ENCODE measurements around the gene PCGF2. TPM values are rescaled to one million over a fixed set of nuclear protein-coding genes. Genes with fewer than 3 reads are reported as not detected.

The PCGF2 gene
- total and polyA plus RNA-seq, 5 experiments from 2014 or later, result 0.08 TPM; not detected in 4

GRCh38 chr17:38712593-38712992 is 35.5 kb downstream of the PCGF2 start:
- Mint-ChIP-seq H3K36me3 (peaks cover 0 to 85% (median 12%) of the 10 kb centered on the region in 3 donors), H3K4me3 (no peak overlapping the region), H3K9me3 (no peaks in the 10 kb centered on the region), H3K4me1 (peaks cover 29 to 52% (median 43%) of the 10 kb centered on the region in 4 donors), H3K27ac (peak overlapping the region in 3 of 10 donors; percentile 52 to 76 (median 70)), H3K27me3 (no peaks in the 10 kb centered on the region)
- DNase-seq (no peak), ATAC-seq (no peak)
- POLR2A ChIA-PET, result interaction anchor here (22.8 kb wide), 1 partner anchor 11 kb away, joined by 395 read pairs; no protein-coding TSS in a partner anchor

GRCh38 chr17:38711792-38712571 is 36.2 kb downstream of the PCGF2 start:
- Mint-ChIP-seq H3K9me3 (no peaks in the 10 kb centered on the region), H3K4me3 (no peak overlapping the region), H3K27me3 (no peaks in the 10 kb centered on the region), H3K27ac (peak overlapping the region in 7 of 10 donors; percentile 12 to 76 (median 52)), H3K36me3 (peaks cover 0 to 83% (median 12%) of the 10 kb centered on the region in 3 donors), H3K4me1 (peaks cover 34 to 56% (median 47%) of the 10 kb centered on the region in 4 donors)
- DNase-seq (no peak), ATAC-seq (no peak)
- POLR2A ChIA-PET, result interaction anchor here (22.8 kb wide), 1 partner anchor 12 kb away, joined by 395 read pairs; no protein-coding TSS in a partner anchor

GRCh38 chr17:38710985-38711384 is 37.2 kb downstream of the PCGF2 start:
- POLR2A ChIA-PET, result interaction anchor here (1.1 to 22.8 kb wide), 2 partner anchors 9 to 13 kb away, joined by 5 to 395 read pairs; no protein-coding TSS in a partner anchor
- H3K36me3 Mint-ChIP-seq, result peaks cover 0 to 76% (median 12%) of the 10 kb centered on the region in 3 donors
- ATAC-seq (no peak), DNase-seq (no peak)
- no peak overlapping the region for H3K4me3 Mint-ChIP-seq
- peak overlapping the region; percentile 0 to 73 (median 58) for H3K27ac Mint-ChIP-seq
- H3K9me3 Mint-ChIP-seq, result no peaks in the 10 kb centered on the region
- no peaks in the 10 kb centered on the region for H3K27me3 Mint-ChIP-seq
- H3K4me1 Mint-ChIP-seq, result peaks cover 41 to 59% (median 50%) of the 10 kb centered on the region in 4 donors

- ATAC-seq (no peak), DNase-seq (no peak)
- H3K27ac Mint-ChIP-seq, result peak overlapping the region in 9 of 10 donors; percentile 35 to 86 (median 71)
- H3K36me3 Mint-ChIP-seq, result peaks cover 0 to 72% (median 12%) of the 10 kb centered on the region in 3 donors
- peaks cover 40 to 59% (median 51%) of the 10 kb centered on the region in 4 donors for H3K4me1 Mint-ChIP-seq
- H3K27me3 Mint-ChIP-seq, result no peaks in the 10 kb centered on the region
- POLR2A ChIA-PET, result interaction anchor here (1.1 to 22.8 kb wide), 2 partner anchors 8 to 13 kb away, joined by 5 to 395 read pairs; no protein-coding TSS in a partner anchor
- H3K9me3 Mint-ChIP-seq, result no peaks in the 10 kb centered on the region
- H3K4me3 Mint-ChIP-seq, result peak overlapping the region in 1 of 10 donors; percentile 56
These were observed 37.6 kb downstream of the PCGF2 start for GRCh38 chr17:38710604-38710962.

- peaks cover 40 to 58% (median 49%) of the 10 kb centered on the region in 4 donors for H3K4me1 Mint-ChIP-seq
- H3K4me3 Mint-ChIP-seq, result peak overlapping the region in 2 of 10 donors; percentile 8 to 56
- no peaks in the 10 kb centered on the region for H3K27me3 Mint-ChIP-seq
- ATAC-seq (no peak), DNase-seq (no peak)
- peak overlapping the region; percentile 50 to 86 (median 72) for H3K27ac Mint-ChIP-seq
- peaks cover 0 to 67% (median 12%) of the 10 kb centered on the region in 3 donors for H3K36me3 Mint-ChIP-seq
- no peaks in the 10 kb centered on the region for H3K9me3 Mint-ChIP-seq
- POLR2A ChIA-PET, result interaction anchor here (0.6 to 22.8 kb wide), 3 partner anchors 8 to 264 kb away, joined by 4 to 395 read pairs (median 5); no protein-coding TSS in a partner anchor
These were observed 38.1 kb downstream of the PCGF2 start for GRCh38 chr17:38709864-38710603.

- H3K27ac Mint-ChIP-seq, result peak overlapping the region; percentile 38 to 86 (median 73)
- ATAC-seq (no peak), DNase-seq (no peak)
- POLR2A ChIA-PET, result interaction anchor here (0.6 to 22.8 kb wide), 2 partner anchors 14 to 265 kb away, joined by 4 to 395 read pairs; no protein-coding TSS in a partner anchor
- peaks cover 40 to 60% (median 50%) of the 10 kb centered on the region in 4 donors for H3K4me1 Mint-ChIP-seq
- H3K4me3 Mint-ChIP-seq, result peak overlapping the region in 1 of 10 donors; percentile 64
- peaks cover 0 to 59% (median 12%) of the 10 kb centered on the region in 3 donors for H3K36me3 Mint-ChIP-seq
- H3K9me3 Mint-ChIP-seq, result no peaks in the 10 kb centered on the region
- no peaks in the 10 kb centered on the region for H3K27me3 Mint-ChIP-seq
These were observed 38.9 kb downstream of the PCGF2 start for GRCh38 chr17:38709104-38709820.

GRCh38 chr17:38707678-38708351 is 40.3 kb downstream of the PCGF2 start:
- Mint-ChIP-seq H3K36me3 (peaks cover 0 to 50% (median 9%) of the 10 kb centered on the region in 3 donors), H3K27ac (peak overlapping the region; percentile 53 to 95 (median 88)), H3K9me3 (no peaks in the 10 kb centered on the region), H3K27me3 (no peaks in the 10 kb centered on the region), H3K4me3 (peak overlapping the region; percentile 26 to 98 (median 94)), H3K4me1 (peaks cover 42 to 71% (median 59%) of the 10 kb centered on the region in 4 donors)
- POLR2A ChIA-PET, result interaction anchor here (1.3 to 22.8 kb wide), 6 partner anchors 8 to 146 kb away, joined by 7 to 395 read pairs (median 47); partner anchors contain the start of genes CISD3, EPOP and RPL23
- DNase-seq (no peak), ATAC-seq (no peak)

GRCh38 chr17:38706505-38707216 is 41.5 kb downstream of the PCGF2 start:
- POLR2A ChIA-PET, result interaction anchor here (0.8 to 22.8 kb wide), 9 partner anchors 9 to 148 kb away, joined by 3 to 395 read pairs (median 11); partner anchors contain the start of genes CISD3, EPOP and RPL23
- DNase-seq (peak in 6 of 10 donors; percentile 30 to 68 (median 38)), ATAC-seq (peak in 1 of 2 donors; percentile 11)
- Mint-ChIP-seq H3K9me3 (no peaks in the 10 kb centered on the region), H3K4me3 (peak overlapping the region; percentile 92 to 98 (median 96)), H3K4me1 (peaks cover 43 to 72% (median 59%) of the 10 kb centered on the region in 4 donors), H3K27ac (peak overlapping the region; percentile 67 to 95 (median 92)), H3K36me3 (peaks cover 0 to 42% (median 8%) of the 10 kb centered on the region in 3 donors), H3K27me3 (no peaks in the 10 kb centered on the region)

- DNase-seq (peak in 3 of 10 donors; percentile 25 to 38 (median 33)), ATAC-seq (no peak)
- POLR2A ChIA-PET, result interaction anchor here (0.6 to 22.8 kb wide), 12 partner anchors 8 to 755 kb away, joined by 3 to 395 read pairs (median 11); partner anchors contain the start of genes CDK12, CISD3, EPOP and PIP4K2B
- Mint-ChIP-seq H3K4me3 (peak overlapping the region; percentile 92 to 98 (median 96)), H3K36me3 (peaks cover 0 to 35% (median 6%) of the 10 kb centered on the region in 3 donors), H3K4me1 (peaks cover 43 to 72% (median 62%) of the 10 kb centered on the region in 4 donors), H3K27me3 (no peaks in the 10 kb centered on the region), H3K9me3 (no peaks in the 10 kb centered on the region), H3K27ac (peak overlapping the region; percentile 67 to 95 (median 92))
These were observed 42.2 kb downstream of the PCGF2 start for GRCh38 chr17:38705803-38706504.

- POLR2A ChIA-PET, result interaction anchor here (0.6 to 22.8 kb wide), 17 partner anchors 10 to 756 kb away, joined by 3 to 395 read pairs (median 6); partner anchors contain the start of genes CDK12, CISD3, EPOP and LASP1
- Mint-ChIP-seq H3K4me3 (peak overlapping the region in 9 of 10 donors; percentile 30 to 98 (median 94)), H3K27ac (peak overlapping the region in 3 of 10 donors; percentile 60 to 93 (median 70)), H3K27me3 (no peaks in the 10 kb centered on the region), H3K36me3 (peaks cover 0 to 30% (median 6%) of the 10 kb centered on the region in 3 donors), H3K4me1 (peaks cover 39 to 67% (median 59%) of the 10 kb centered on the region in 4 donors), H3K9me3 (no peaks in the 10 kb centered on the region)
- ATAC-seq (peak in 1 of 2 donors; percentile 1), DNase-seq (peak in 1 of 10 donors; percentile 47)
These were observed 42.7 kb downstream of the PCGF2 start for GRCh38 chr17:38705523-38705802.

Data from naive thymus-derived CD8-positive, alpha-beta T cell (primary cell).